D721Med (cell line): Measurements from ENCODE around the gene TOX2.

ENCODE experiments used
- DNase-seq: peaks from one replicate; pipeline ENCODE4 v3.0.0; 2011; ENCODE audit warnings: low spot score; ENCODE audit not compliant: insufficient read length
- FAIRE-seq: peaks from 2 replicates; lab custom pipeline; 2011; peaks lifted over from hg19 to GRCh38; lab: Jason Lieb, UNC
- TF ChIP-seq, protein P1 (sequence below): IDR thresholded peaks from 2 replicates; pipeline ENCODE4 v1.5.1; 2012; ENCODE audit warnings: mild to moderate bottlenecking, control low read depth; ENCODE audit not compliant: insufficient read depth; ENCODE audit errors: missing control alignments

Gene TOX2

DNA sequence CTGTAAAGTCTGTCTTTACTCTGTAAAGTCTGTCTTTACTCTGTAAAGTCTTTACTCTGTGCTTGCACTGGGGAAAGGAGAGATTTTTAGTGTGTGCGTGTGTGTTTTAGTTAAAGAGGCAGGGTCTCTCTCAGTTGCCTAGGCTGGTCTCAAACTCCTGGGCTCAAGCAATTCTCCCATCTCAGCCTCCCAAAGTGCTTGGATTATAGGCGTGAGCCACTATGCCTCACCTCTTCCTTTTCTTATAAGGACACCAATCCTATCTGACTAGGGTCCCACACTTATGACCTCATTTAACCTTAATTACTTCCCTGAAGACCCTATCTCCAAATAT is 178.6 kb downstream of the TOX2 start:
- no peak for DNase-seq
- FAIRE-seq = no peak
- TF ChIP-seq, protein P1, sequence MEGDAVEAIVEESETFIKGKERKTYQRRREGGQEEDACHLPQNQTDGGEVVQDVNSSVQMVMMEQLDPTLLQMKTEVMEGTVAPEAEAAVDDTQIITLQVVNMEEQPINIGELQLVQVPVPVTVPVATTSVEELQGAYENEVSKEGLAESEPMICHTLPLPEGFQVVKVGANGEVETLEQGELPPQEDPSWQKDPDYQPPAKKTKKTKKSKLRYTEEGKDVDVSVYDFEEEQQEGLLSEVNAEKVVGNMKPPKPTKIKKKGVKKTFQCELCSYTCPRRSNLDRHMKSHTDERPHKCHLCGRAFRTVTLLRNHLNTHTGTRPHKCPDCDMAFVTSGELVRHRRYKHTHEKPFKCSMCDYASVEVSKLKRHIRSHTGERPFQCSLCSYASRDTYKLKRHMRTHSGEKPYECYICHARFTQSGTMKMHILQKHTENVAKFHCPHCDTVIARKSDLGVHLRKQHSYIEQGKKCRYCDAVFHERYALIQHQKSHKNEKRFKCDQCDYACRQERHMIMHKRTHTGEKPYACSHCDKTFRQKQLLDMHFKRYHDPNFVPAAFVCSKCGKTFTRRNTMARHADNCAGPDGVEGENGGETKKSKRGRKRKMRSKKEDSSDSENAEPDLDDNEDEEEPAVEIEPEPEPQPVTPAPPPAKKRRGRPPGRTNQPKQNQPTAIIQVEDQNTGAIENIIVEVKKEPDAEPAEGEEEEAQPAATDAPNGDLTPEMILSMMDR = no peak

DNA sequence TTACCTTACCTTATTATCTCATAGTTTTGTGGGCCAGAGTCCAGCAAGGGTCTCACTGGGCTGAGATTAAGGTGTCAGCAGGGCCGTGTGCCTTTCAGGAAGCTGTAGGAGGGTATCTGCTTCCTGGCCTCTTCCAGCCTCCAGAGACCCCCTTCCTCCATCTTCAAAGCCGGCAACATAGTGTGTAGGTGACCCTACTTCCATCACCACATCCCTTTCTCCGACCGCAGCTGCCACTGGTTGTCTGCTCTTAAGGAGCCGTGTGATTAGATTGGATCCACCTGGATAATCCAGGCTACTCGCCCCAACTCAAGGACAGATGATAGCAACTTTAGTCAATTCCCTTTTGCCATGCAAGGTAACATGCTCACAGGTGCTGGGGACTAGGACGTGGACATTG is 181.2 kb downstream of the TOX2 start:
- TF ChIP-seq, protein P1 = no peak
- no peak for FAIRE-seq
- no peak for DNase-seq

DNA sequence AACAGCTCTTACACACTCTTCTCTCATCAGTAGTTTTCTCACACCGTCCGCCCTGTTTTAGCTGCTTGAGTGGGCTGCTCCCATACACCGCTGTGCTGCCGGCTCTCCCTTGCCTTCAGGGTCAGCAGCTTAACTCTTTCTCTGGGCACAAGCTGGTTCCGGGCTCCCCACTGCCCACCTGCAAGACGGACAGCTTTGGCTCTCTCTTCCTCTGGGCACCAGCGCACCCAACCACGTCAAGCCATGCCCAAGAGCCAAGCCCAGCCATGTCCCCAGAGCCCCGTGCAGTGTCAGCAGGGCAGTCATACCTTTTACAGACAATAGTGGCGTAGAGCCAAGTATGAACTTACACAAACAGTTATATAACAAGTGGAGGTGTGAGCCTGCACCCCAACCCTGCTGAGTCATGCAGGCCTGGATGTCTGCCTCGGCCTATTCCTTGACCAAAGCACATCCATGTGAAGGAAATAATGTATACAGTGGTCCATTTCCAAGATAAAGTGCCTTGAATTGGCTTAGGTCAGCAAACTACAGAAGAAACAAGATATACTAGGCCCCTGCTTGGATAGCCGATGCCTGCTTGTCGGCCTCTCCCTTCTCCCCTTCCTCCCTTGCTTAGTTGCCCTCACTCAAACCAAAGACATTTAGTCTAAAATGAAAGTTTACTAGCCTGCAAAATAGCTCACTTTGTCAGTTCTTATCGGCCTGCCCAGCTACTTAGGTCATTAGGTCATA is 183.0 kb downstream of the TOX2 start:
- no peak for FAIRE-seq
- no peak for DNase-seq
- TF ChIP-seq, protein P1 = no peak

DNA sequence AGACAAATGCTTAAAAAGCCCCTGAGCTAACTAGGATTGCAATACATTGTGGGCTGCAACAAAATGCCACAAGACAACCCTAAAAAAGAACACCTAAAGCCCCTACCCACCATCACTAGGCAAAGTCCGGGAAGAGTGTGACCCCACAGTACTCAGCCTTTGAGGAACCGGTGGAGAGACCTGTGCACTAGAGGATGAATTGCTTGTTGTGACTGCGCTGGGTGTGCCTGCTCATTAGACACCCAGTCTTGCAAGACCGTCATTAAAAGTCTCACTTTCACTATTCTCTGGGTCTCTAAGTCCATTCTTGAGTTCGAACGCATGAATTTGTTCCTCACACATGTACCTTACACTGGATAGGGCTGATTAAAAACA is 183.6 kb downstream of the TOX2 start:
- no peak for FAIRE-seq
- DNase-seq = no peak
- TF ChIP-seq, protein P1 = no peak

DNA sequence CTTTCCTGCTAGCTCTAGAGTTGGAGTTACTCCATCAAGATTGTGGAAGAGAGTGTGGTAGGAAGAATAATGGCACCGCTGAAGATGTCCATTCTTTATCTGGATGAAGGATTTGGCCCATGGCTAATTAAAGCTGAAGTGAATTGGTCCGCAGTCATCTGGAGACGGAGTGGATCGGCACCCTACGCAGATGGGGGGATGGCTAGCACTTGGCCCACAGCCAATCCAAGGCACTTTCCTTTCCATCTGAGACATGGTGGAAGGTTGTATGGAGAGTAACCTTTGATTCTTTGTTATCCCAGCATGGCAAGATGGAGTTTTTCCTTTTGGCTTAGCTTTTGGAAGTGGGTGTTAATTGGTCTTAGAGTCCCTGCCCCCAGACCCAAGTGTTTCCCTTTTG is 184.0 kb downstream of the TOX2 start:
- TF ChIP-seq, protein P1 = no peak
- no peak for FAIRE-seq
- DNase-seq = no peak

DNA sequence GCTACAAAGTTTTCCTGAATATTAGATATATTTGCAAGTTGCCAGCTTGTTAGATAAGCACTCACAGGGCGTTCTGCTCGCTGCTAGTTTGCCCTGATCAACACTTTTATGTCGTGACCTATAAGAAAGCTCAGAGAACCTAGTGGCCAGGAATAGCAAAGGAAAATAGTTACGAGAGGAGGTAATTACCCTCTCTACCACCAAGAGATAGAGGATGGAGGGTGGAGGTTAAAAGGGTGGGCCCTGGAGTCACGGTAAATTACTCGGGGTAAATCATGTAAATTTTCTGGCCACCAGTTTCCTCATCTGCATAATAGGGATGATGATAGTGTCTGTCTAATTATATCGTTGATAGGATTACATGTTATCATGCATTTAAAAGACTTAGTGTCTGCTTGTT is 185.2 kb downstream of the TOX2 start:
- TF ChIP-seq, protein P1 = no peak
- FAIRE-seq = no peak
- DNase-seq = no peak

DNA sequence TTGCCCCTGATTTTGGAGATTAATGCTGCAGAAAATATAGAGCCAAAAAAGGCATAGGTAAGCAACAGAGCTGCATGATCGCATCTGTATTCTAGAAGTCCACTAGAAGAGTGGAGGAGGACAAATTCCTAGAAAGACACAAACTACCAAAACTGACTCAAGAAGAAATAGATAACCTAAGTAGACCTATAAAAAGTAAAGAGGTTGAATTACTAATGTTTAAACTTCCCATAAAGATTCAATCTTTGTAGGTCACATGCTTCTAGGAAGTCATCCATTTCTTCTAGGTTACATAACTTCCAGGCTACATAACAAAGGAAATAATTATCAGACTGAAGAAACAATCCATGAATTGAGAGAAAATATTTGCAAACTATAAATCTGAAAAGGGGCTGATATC is 187.9 kb downstream of the TOX2 start:
- no peak for FAIRE-seq
- TF ChIP-seq, protein P1 = no peak
- DNase-seq = no peak
